Measurements from ENCODE around the gene RAB11A.

GRCh38 chr15:65937054-65937453 is 67.8 kb downstream of the RAB11A start:
- TF ChIP-seq, protein P1, sequence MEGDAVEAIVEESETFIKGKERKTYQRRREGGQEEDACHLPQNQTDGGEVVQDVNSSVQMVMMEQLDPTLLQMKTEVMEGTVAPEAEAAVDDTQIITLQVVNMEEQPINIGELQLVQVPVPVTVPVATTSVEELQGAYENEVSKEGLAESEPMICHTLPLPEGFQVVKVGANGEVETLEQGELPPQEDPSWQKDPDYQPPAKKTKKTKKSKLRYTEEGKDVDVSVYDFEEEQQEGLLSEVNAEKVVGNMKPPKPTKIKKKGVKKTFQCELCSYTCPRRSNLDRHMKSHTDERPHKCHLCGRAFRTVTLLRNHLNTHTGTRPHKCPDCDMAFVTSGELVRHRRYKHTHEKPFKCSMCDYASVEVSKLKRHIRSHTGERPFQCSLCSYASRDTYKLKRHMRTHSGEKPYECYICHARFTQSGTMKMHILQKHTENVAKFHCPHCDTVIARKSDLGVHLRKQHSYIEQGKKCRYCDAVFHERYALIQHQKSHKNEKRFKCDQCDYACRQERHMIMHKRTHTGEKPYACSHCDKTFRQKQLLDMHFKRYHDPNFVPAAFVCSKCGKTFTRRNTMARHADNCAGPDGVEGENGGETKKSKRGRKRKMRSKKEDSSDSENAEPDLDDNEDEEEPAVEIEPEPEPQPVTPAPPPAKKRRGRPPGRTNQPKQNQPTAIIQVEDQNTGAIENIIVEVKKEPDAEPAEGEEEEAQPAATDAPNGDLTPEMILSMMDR (IDR thresholded peaks at IDR 0.05; ENCODE audit: low read depth, low read length): no peak
- no peak for TF ChIP-seq EZH2phosphoT487 (IDR thresholded peaks at IDR 0.05; ENCODE audit: low read depth)
